ENCODE results near the gene MCOLN2.

Gene MCOLN2

DNA sequence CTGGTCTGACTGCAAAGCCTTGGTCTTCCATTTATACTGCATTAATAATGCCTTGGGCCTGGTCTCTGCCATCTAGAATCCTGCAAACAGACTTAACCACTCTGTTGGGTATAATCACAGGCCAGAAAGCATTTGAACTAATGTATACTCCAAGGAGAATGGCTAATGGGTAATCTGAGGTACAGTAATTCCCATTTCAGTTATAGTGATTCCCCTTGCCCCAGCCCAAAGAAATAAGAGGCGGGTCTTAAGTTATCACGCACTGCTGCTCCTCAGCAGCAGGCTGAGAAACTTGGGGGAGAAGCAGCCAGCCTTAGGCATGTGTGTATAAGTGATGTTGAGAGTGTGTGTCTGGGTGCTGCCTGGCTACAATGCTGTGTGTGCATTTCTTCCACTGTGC, 106.3 kb downstream of the MCOLN2 start:
- DNase-seq, result peak; percentile 37

- DNase-seq, result no peak
Measured at GRCh38 chr1:84889437-84889836, 107.5 kb downstream of the MCOLN2 start.

- DNase-seq, result no peak
Measured at GRCh38 chr1:84888753-84889152, 108.2 kb downstream of the MCOLN2 start.

DNA sequence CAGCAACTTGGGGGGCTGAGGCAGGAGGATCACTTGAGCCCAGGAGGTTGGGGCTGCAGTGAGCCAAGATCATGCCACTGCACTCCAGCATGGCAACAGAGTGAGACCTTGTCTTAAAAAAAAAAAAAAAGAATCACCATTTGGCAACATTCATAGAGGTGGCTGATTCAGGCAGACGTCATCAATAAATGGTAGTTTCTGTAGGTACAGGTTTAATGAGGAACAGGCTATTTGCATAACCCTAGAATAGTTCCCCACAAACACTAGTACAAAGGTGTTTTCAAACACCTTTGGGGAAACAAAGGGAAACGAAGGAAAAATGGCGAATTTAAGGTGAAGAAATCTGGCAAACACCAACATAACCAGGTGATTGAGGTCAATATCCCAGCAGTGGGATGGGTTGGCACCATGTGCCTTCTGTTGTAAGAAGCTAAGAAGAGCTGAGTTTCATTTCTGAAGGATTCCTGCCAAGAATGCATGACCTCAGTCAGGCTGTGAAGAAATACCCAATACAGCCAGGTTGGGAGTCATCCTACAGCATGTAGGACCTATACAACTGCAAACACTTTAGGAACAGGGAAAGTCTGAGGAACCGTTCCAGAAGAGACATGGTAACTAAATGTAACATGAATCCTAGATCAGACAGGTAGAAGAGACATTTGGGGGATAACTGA, 109.5 kb downstream of the MCOLN2 start:
- no peak for DNase-seq

- DNase-seq, result no peak
Measured at GRCh38 chr1:84885469-84885868, 111.4 kb downstream of the MCOLN2 start.

DNA sequence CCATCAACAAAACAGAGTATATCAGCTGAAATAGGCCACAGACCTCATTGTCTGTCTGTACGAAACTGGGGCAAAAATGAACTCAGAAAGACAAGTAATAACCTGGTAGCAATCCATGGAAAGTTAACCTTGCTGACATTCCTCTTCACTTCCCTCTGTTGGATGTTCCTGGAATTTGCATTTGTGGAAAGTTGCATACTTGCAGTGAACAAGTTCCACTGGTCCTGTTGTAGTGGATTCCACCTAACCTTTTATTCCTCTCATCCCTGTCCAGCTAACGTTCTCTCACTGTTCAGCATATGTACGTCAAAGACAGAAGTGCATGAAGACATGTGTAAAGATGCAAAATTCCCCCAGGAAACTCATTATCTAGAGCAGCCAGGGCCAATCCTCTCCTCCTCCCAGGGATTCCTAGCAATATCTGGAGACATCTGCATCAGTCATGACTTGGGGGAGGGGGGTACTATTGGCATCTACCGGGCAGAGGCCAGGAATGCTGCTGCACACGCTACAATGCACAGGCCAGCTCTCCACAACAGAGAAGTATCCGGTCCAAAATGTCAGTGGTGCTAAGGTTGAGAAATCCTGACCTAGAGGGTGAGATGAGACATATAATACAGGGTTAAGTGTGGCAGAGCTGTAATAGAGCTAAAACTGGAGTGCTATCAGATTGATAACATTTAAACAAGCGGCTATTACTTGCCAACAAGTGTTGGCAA, 112.1 kb downstream of the MCOLN2 start:
- no peak for DNase-seq

DNA sequence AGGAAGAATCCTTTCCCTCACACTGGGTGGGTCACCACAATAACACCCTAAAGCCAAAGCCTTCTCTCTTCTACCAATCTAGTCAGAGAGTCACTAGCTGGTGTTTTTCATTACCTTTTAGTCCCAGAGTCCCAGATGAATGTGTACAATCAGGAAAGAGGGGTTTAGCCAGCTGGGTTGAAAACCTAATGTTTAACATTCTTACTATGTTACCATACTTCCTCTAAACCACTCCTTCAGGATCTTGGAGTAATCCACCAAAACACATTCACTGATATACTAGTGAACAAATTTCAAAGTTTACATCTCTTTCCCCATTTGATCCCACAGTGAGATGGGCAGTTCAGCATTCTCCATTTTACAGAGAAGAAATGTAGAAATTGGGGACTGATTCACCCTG, 113.6 kb downstream of the MCOLN2 start:
- DNase-seq, result no peak

DNA sequence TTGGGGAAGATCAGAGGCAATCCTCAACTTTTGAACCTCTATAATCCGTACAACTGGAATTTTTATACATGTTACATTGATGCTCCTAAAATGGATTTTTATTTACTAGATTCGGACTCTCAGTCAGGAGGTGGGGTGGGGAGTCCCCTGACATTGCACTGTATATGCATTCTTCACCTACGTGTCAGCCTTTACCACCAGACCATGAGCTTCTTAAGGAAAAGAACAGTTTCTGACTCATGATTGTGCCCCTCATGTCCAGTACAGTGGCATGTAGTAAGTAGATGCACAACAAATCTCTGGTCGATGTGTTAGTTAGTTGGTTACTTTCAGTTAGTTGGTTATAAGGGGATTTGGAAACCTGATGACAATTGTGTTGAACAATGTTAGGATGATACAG, 119.3 kb downstream of the MCOLN2 start:
- no peak for DNase-seq

GRCh38 chr1:84876353-84876752, 120.6 kb downstream of the MCOLN2 start:
- DNase-seq, result no peak
